ENCODE data around the gene DEAF1. TPM values are rescaled to one million over a fixed set of nuclear protein-coding genes. Genes with fewer than 3 reads are reported as not detected.
A peak's percentile ranks its signal among the peaks of the same experiment; 100 is the strongest.
"Not testable (repeated sequence)": the region's sequence is repeated elsewhere in the genome, so short reads cannot be mapped to it uniquely, and the experiment has no call there.

The DEAF1 gene
- total and polyA plus RNA-seq, 5 experiments from 2014 or later, result 27.0 to 58.2 (median 46.5) TPM

- not testable (repeated sequence) for ATAC-seq, DNase-seq, H3K27me3 Mint-ChIP-seq, H3K4me1 Mint-ChIP-seq, H3K4me3 Mint-ChIP-seq, H3K9me3 Mint-ChIP-seq
- Mint-ChIP-seq H3K27ac (peak overlapping the region in 1 of 10 donors; percentile 44), H3K36me3 (peaks cover 0 to 49% (median 5%) of the 10 kb centered on the region in 3 donors)
- POLR2A ChIA-PET, result interaction anchor here (0.7 kb wide), 1 partner anchor 13 kb away, joined by 3 read pairs; no protein-coding TSS in a partner anchor
These were observed 47.3 kb downstream of the DEAF1 start for GRCh38 chr11:647672-648158.

GRCh38 chr11:646214-646613, 48.8 kb downstream of the DEAF1 start:
- ATAC-seq, result no peak
- Mint-ChIP-seq H3K4me1 (peaks cover 0 to 4% (median 3%) of the 10 kb centered on the region in 4 donors), H3K27me3 (no peaks in the 10 kb centered on the region), H3K9me3 (no peaks in the 10 kb centered on the region), H3K36me3 (peaks cover 0 to 34% (median 2%) of the 10 kb centered on the region in 3 donors), H3K4me3 (peak overlapping the region in 1 of 10 donors; percentile 8), H3K27ac (no peak overlapping the region)
- POLR2A ChIA-PET, result no interaction called here
- DNase-seq, result no peak

- peak overlapping the region in 6 of 10 donors; percentile 50 to 85 (median 73) for H3K27ac Mint-ChIP-seq
- ATAC-seq (no peak), DNase-seq (no peak)
- POLR2A ChIA-PET, result no interaction called here
- no peaks in the 10 kb centered on the region for H3K9me3 Mint-ChIP-seq
- peaks cover 0 to 29% (median 0%) of the 10 kb centered on the region in 3 donors for H3K36me3 Mint-ChIP-seq
- H3K4me1 Mint-ChIP-seq, result peaks cover 2 to 4% (median 3%) of the 10 kb centered on the region in 4 donors
- H3K27me3 Mint-ChIP-seq, result peaks cover 0 to under 1% (median 0%) of the 10 kb centered on the region in 5 donors
- H3K4me3 Mint-ChIP-seq, result peak overlapping the region in 2 of 10 donors; percentile 39 to 43
These were observed 49.5 kb downstream of the DEAF1 start for GRCh38 chr11:645536-645935.

- peaks cover 0 to 20% (median 0%) of the 10 kb centered on the region in 3 donors for H3K36me3 Mint-ChIP-seq
- H3K27me3 Mint-ChIP-seq, result peaks cover 0 to 4% (median 2%) of the 10 kb centered on the region in 5 donors
- H3K4me3 Mint-ChIP-seq, result no peak overlapping the region
- ATAC-seq (no peak), DNase-seq (no peak)
- no peaks in the 10 kb centered on the region for H3K9me3 Mint-ChIP-seq
- POLR2A ChIA-PET, result no interaction called here
- peaks cover 4 to 8% (median 6%) of the 10 kb centered on the region in 4 donors for H3K4me1 Mint-ChIP-seq
- H3K27ac Mint-ChIP-seq, result no peak overlapping the region
These were observed 50.9 kb downstream of the DEAF1 start for GRCh38 chr11:643849-644738.

GRCh38 chr11:643366-643765, 51.7 kb downstream of the DEAF1 start:
- no peaks in the 10 kb centered on the region for H3K9me3 Mint-ChIP-seq
- ATAC-seq (peak in 1 of 2 donors; percentile 50), DNase-seq (no peak)
- POLR2A ChIA-PET, result no interaction called here
- H3K27ac Mint-ChIP-seq, result no peak overlapping the region
- H3K27me3 Mint-ChIP-seq, result peaks cover 0 to 9% (median 6%) of the 10 kb centered on the region in 5 donors
- H3K4me3 Mint-ChIP-seq, result no peak overlapping the region
- H3K4me1 Mint-ChIP-seq, result peaks cover 6 to 14% (median 9%) of the 10 kb centered on the region in 4 donors
- peaks cover 0 to 19% (median 0%) of the 10 kb centered on the region in 3 donors for H3K36me3 Mint-ChIP-seq

GRCh38 chr11:641806-642370, 53.1 kb downstream of the DEAF1 start:
- Mint-ChIP-seq H3K27ac (no peak overlapping the region), H3K36me3 (peaks cover 0 to 17% (median 0%) of the 10 kb centered on the region in 3 donors), H3K27me3 (peaks cover 0 to 18% (median 12%) of the 10 kb centered on the region in 5 donors), H3K9me3 (no peaks in the 10 kb centered on the region), H3K4me3 (no peak overlapping the region), H3K4me1 (peaks cover 9 to 20% (median 15%) of the 10 kb centered on the region in 4 donors)
- DNase-seq, result no peak
- ATAC-seq, result no peak
- POLR2A ChIA-PET, result no interaction called here

GRCh38 chr11:640021-640706, 54.9 kb downstream of the DEAF1 start:
- POLR2A ChIA-PET, result interaction anchor here (1.5 kb wide), 1 partner anchor 27 kb away, joined by 3 read pairs; no protein-coding TSS in a partner anchor
- ATAC-seq (peak; percentile 19 to 47), DNase-seq (no peak)
- H3K4me1 Mint-ChIP-seq, result peaks cover 9 to 19% (median 14%) of the 10 kb centered on the region in 4 donors
- peaks cover 0 to 17% (median 0%) of the 10 kb centered on the region in 3 donors for H3K36me3 Mint-ChIP-seq
- peak overlapping the region; percentile 12 to 82 (median 64) for H3K4me3 Mint-ChIP-seq
- peak overlapping the region in 8 of 10 donors; percentile 19 to 62 (median 56) for H3K27ac Mint-ChIP-seq
- H3K27me3 Mint-ChIP-seq, result peaks cover 0 to 32% (median 18%) of the 10 kb centered on the region in 5 donors
- H3K9me3 Mint-ChIP-seq, result no peaks in the 10 kb centered on the region

GRCh38 chr11:639332-639955, 55.6 kb downstream of the DEAF1 start:
- POLR2A ChIA-PET, result interaction anchor here (0.7 to 1.5 kb wide), 2 partner anchors 27 to 308 kb away, joined by 3 to 4 read pairs; no protein-coding TSS in a partner anchor

GRCh38 chr11:638631-639331, 56.2 kb downstream of the DEAF1 start:
- Mint-ChIP-seq H3K27ac (no peak overlapping the region), H3K9me3 (no peaks in the 10 kb centered on the region), H3K36me3 (peaks cover 0 to 12% (median 0%) of the 10 kb centered on the region in 3 donors), H3K4me3 (peak overlapping the region; percentile 24 to 79 (median 44)), H3K4me1 (peaks cover 9 to 19% (median 14%) of the 10 kb centered on the region in 4 donors), H3K27me3 (peaks cover 0 to 40% (median 18%) of the 10 kb centered on the region in 5 donors)
- DNase-seq, result no peak
- POLR2A ChIA-PET, result interaction anchor here (0.7 to 1.4 kb wide), 2 partner anchors 23 to 308 kb away, joined by 4 to 5 read pairs; partner anchors contain the start of gene IRF7
- ATAC-seq, result no peak

More at GRCh38 chr11:639332-639955, 55.6 kb downstream of the DEAF1 start:
- H3K27ac Mint-ChIP-seq, result no peak overlapping the region
- H3K27me3 Mint-ChIP-seq, result peaks cover 0 to 39% (median 18%) of the 10 kb centered on the region in 5 donors
- peaks cover 0 to 16% (median 0%) of the 10 kb centered on the region in 3 donors for H3K36me3 Mint-ChIP-seq
- no peak for DNase-seq
- H3K4me1 Mint-ChIP-seq, result peaks cover 9 to 19% (median 14%) of the 10 kb centered on the region in 4 donors
- H3K4me3 Mint-ChIP-seq, result peak overlapping the region in 5 of 10 donors; percentile 3 to 77 (median 30)
- no peaks in the 10 kb centered on the region for H3K9me3 Mint-ChIP-seq
- ATAC-seq, result peak; percentile 15 to 49

- Mint-ChIP-seq H3K36me3 (peaks cover 0 to 10% (median 2%) of the 10 kb centered on the region in 3 donors), H3K4me1 (peaks cover 9 to 19% (median 14%) of the 10 kb centered on the region in 4 donors), H3K27me3 (peaks cover 0 to 40% (median 18%) of the 10 kb centered on the region in 5 donors), H3K4me3 (peak overlapping the region; percentile 42 to 79 (median 52)), H3K27ac (peak overlapping the region in 1 of 10 donors; percentile 59), H3K9me3 (no peaks in the 10 kb centered on the region)
- no peak for DNase-seq
- POLR2A ChIA-PET, result interaction anchor here (1.4 kb wide), 1 partner anchor 22 kb away, joined by 5 read pairs; the partner anchor contains the start of gene IRF7
- ATAC-seq, result no peak
These were observed 57.2 kb downstream of the DEAF1 start for GRCh38 chr11:637593-638521.

Measured in naive thymus-derived CD8-positive, alpha-beta T cell (primary cell).